Measurements from ENCODE around the gene CA7. TPM values are rescaled to one million over a fixed set of nuclear protein-coding genes. Genes with fewer than 3 reads are reported as not detected.

CA7 gene
- polyA plus RNA-seq (ENCODE audit: insufficient read length in 4 of 4): under 1 TPM in 2 of 4 donors, not detected in 2; 0.29 to 0.53 TPM

DNA sequence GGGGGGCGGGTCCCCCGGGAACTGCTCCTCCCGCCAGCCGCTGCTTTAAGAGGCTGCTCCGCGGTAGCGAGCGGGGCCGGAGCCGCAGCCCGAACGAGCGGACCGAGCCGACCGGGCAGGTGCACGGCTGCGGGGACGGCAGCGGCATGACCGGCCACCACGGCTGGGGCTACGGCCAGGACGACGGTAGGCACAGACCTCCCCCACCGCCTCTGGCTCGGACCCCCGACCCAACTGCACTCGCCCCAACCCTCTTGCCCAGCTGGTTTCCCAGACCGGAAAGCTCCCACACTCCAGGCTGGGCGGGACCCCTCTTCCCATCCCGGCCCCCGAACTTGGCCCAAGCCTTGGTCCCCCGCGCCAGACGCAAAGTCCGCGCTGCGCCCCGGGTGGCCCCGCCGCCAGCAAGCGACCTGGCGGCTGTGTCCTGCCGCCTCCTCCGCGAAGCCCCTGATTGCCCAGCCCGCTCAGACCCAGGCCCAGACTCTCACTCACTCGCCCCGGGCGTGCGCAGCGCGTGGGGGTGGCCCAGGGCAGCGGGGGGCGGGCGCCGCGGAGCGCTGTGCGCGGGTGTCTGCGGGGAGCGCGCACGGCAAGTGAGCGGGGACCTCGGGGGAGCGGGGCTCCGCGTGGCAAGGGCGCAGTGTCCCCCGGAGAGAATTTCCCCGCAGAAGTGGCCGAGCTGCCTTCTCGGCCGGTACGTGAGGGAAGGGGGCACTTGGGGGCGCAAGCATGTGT, at the start of gene CA7:
TSS of gene CA7 (plus strand) at position 73 of the 738 bp plus-strand sequence. CDS start at position 147, 74 bp downstream.
- DNase-seq (ENCODE audit: low read depth in 4 of 4, low spot score in 3 of 4): no peak

DNA sequence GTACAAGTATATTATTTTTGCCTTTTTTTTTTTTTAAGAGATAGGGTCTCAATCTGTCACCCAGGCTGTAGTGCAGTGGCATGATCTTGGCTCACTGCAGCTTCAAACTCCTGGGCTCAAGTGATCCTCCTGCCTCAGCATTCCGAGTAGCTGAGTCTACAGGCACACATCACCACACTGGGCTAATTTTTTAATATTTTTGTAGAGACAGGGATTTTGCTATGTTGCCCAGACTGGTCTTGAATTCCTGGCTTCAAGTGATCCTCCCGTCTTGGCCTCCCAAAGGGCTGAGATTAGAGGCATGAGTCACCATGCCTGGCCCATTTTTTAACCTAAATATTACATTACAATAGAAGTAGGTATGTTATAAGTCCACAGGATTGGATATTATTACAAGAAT, 46.1 kb upstream of the CA7 start:
- no peak for DNase-seq (ENCODE audit: low read depth in 4 of 4, low spot score in 3 of 4)

DNA sequence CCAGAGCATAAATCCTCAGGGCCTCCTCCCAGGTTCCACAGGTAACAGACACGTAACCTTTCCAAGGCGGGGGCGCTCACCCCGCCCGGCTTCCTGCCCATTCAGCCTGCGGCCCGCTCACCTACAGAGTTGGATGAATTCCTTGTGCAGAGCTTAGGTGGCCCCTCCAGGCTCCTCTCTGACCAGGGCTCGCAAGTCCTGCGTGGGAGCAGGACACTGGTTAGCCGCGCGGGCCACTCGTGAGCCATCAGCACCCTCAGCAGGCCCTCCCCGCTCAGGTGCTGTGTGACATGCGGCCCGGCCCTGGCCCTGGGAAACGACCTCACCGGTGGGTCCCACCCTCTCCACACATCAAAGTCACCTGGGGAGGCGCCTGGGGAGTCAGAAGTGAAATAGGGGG, 43.4 kb upstream of the CA7 start:
- DNase-seq (ENCODE audit: low read depth in 4 of 4, low spot score in 3 of 4): no peak

DNA sequence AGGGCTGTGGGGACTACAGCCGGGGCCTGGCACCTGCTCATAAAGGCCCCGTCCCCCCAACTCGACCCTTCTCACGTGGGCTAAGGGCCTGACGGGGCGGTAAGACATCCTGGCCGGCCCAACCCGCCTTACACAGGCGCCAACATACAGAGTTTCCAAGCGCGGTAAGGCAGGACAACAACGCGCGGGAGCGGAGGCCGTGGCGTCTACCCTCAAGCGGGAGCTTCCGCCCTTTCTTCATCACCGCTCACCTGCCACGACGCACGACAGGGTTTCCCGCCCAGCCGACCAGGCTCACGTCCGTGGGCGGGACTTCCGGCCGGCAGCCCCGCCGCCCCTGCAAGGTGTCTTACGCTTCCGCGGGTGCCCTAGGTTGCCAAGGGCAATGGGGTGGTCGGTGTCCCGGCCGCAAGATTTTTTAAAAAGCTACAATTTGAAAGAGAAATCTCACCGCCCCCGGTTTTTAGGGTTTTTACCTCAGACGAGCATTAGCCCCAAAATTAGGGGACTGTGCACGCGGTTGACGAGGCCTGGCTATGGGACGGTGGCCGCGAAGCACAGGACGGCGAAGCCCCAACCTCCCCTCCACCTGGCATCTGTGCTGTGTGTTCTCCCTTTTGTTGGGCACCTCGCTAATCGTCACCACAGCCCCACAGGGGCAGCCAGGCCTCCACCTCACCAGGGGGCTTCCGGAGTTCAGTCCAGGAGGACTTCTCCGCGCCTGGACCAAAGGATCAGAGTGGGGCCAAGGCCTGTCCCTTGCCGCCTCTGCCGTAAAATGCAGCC, 42.7 kb upstream of the CA7 start, which contains the start of gene TERB1:
TSS of gene TERB1 (minus strand) at position 265 of the 786 bp plus-strand sequence. CDS start 4,786 bp downstream, outside the sequence.
- DNase-seq (ENCODE audit: low read depth in 4 of 4, low spot score in 3 of 4): no peak

DNA sequence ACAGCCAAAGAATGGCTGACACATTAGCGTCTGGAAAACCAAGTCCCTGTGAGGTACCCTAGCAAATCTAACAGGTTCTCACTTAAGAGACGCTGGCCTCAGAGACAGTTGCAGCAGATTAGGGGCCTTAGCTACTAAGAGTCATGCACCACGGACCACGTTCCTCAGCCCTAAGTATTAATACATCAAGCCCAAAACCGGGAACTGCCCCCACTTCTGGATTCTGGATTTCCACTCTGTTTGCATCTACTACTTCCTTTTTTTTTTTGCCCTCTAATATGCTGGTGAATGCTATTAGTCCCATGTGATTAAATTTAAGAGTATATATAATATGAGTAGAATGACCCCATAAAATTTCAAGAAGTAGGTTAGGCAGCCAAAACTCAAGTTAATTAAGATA, 42.1 kb upstream of the CA7 start:
- DNase-seq (ENCODE audit: low read depth in 4 of 4, low spot score in 3 of 4): no peak

DNA sequence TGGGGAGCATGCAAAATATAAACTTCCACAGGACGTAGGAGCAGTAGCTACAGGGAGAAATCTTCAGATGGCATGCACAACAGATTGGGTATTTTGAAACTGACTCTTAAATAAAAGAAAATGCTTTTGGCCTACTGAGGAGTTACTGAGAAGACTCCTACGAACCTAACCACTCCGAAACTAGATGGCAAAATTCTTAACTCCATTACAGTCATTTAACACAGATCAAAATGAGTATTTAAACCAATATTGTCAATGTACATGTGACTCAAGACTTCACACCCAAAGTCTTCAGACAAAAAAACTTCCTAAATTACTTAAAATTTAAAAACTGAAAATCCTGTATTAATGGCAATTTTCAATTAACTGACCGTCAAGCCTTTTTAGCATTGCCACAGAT, 34.4 kb upstream of the CA7 start:
- no peak for DNase-seq (ENCODE audit: low read depth in 4 of 4, low spot score in 3 of 4)

DNA sequence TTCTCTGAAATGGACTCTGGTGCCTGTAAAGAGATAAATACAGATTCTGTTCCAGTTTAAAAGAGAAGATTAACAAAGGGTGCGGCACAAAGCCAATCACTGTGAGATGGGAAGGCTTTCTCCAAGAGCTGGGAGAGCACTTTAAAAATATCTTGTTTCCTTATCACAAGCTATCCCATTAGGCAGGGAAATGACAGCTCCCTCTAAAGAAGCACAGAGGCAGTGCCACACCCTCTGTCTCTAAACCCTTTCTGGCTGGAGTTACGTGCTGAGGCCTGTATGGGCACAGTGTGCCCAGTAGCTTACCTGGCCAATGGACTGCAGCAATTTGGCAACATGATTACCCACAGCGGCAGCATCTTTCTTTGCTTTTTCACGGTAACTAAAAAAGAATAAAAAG, 33.8 kb upstream of the CA7 start:
- DNase-seq (ENCODE audit: low read depth in 4 of 4, low spot score in 3 of 4): no peak

DNA sequence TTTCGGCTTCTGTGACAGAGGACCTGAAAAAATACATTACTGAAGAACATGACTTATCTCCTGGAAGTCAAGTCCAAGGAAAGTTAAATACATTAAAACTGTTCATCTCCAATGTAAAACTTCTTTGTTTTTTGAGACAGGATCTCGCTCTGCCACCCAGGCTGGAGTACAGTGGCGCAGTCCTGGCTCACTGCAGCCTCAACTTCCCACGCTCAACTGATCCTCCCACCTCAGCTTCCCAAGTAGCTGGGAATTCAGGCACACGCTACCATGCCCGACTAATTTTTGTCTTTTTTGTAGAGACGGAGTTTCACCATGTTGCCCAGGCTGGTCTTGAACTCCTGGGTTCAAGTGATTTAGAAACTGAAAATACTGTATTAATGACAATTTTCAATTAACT, 33.2 kb upstream of the CA7 start:
- DNase-seq (ENCODE audit: low read depth in 4 of 4, low spot score in 3 of 4): no peak

DNA sequence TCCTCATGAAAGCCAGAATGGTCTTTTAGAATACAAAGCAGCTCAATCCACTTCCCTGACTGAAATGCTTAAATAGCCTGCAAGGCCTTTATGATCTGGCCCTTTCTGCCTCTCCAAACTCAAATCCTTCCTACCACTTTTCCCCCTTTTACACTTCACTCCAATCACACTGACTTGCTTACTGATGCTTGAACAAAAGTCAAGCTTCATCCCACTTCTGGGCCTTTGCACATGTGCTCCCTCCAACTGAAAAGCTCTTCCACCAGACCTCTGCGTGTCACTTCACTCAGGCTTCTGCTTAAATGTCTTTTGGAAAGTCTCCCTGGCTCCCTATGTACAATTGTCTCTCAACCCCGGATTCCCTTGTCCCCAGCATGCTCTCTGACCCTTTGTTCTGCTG, 29.5 kb upstream of the CA7 start:
- DNase-seq (ENCODE audit: low read depth in 4 of 4, low spot score in 3 of 4): no peak

DNA sequence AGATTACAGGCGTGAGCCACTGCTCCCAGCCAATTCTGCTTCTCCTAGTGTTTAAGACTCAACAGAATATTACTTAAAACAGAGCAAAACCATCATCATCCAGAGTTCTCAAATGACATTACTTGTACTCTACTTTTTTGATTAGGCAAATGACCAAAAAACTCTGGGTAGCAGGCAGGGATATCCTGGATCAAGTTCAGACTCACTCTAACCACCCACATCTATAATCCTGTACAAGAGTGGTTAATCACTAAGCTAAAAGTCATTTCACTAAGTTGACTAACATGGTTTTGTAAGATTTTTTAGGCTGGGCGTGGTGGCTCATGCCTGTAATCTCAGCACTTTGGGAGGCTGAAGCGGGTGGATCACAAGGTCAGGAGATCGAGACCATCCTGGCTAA, 20.2 kb upstream of the CA7 start:
- no peak for DNase-seq (ENCODE audit: low read depth in 4 of 4, low spot score in 3 of 4)

DNA sequence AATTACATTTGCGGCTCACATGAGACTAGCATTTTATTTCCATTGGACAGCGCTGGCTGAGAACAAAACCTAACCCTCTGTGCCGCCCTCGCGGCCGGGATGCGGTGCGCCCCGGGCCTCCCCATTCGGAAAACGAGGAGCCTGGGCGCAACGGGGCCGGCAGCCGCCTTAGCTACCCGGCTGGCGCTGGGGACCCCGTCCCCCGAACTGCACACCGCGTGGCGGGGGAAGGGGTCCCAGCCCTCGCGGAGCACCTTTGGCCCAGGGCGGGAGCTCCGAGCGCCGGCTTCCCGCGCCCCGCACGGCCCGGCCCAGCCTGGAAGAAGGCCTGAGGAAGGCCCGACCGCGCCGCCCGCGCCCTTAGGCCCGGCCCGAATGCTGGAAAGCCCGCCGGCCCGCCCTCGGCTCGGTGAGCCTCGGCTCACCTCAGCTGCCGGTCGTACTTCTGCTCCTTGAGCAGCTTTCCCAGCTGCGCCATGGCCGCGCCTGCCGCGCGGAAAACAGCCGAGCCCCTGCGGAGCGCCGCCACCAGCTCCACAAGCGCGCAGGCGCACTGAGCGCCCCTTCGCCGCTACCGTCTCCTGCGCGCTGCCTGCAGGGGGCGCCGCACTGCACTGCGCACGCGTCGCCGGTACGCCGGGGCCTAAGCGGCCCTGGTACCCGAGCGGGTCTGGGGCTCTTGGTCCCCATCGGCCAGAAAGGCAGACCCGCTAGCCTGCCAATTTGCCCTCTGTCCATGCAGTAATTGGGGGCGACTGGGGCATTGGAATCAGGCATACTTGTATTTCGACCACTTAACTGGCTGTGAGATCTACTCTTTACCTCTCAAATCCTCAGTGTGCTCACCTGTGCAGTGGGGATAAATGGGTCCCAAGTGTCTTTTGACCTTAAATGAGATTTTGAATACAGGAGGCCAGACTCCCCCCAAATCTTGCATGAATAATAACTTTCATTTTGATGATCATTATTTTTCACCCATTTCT, 13.5 kb upstream of the CA7 start, which contains the start of gene NAE1:
TSS of gene NAE1 (minus strand) at position 555 of the 983 bp plus-strand sequence. CDS start at position 478, 77 bp downstream.
- peak; percentile 78 to 83 (median 80) for DNase-seq (ENCODE audit: low read depth in 4 of 4, low spot score in 3 of 4)

DNA sequence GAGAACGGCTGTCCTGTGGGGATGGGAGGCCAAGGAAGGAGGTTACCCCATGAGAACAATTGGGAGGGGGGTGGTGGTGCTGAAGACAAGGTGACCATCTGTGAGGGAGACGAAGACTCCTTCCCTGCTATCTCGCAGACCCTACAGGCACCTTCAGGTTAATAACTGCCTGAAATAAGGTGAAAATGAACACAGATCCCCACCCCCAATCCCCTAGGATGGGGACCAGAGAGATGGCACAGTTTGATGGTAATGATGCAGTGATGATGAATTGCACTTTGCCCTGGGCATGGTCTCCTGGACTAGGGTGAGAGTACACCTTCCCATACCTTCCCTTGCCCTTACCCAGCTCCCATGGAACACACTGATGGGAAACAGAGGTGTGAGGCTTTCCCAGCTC, 12.0 kb upstream of the CA7 start:
- no peak for DNase-seq (ENCODE audit: low read depth in 4 of 4, low spot score in 3 of 4)

DNA sequence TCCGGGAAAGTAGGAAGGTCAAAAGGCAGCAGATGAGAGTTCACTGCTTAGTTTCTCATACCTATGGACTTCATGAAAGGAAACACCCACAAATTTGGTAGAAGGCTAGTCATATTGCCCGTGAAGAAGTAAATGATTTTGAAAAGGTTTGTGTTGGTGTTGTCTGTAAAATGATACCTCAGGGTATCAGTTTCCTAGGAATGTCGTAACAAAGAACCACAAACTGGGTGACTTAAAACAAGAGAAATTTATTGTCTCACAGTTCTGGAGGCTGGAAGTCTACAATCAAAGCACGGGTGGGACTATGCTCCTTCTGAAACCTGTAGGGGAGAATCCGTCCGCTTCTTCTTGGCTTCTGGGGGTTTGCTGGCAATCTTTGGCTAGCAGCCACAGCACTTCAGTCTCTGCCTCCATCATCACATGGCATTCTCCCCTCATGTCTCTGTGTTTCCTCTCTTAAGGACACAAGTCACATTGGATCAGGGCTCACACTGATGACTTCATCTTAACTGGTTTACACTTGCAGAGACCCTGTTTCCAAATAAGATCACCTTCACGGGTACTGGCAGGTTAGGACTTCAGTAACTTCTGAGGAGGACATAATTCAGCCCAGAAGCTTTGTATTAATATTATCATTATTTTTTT, 11.4 kb upstream of the CA7 start:
- DNase-seq (ENCODE audit: low read depth in 4 of 4, low spot score in 3 of 4): no peak

DNA sequence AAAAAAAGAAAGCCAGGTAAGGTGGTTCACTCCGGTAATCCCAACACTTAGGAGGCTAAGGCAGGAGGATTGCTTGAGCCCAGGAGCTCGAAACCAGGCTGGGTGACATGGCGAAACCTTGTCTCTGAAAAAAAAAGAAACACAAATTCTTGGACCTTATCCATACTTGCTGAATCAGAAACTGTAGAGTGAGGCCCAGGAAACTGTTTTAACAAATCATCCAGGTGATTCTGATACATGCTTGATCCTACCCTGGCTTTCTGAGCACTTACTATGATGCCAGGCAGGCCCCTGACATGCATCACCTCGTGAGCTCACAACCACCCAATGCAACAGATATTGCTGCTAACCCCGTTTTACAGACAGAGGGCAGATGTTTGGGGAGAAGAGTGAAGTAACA, 9.5 kb upstream of the CA7 start:
- no peak for DNase-seq (ENCODE audit: low read depth in 4 of 4, low spot score in 3 of 4)

DNA sequence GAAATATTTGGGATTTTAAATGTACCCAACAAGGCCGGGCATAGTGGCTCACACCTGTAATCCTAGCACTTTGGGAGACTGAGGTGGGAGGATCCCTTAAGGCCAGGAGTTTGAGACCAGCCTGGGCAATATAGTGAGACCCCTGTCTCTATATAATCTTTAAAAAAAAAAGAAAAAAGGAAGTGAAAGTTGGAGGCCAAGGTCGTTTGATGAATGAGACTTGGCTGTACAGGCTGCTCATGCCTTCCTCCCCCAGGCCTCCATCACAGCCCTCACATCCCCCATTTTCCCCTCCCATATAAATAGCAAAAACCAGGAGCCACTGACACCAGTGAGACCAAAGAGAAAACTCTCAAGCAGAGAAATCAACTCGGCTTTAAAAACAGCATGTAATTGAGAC, 3.3 kb upstream of the CA7 start:
- DNase-seq (ENCODE audit: low read depth in 4 of 4, low spot score in 3 of 4): no peak

DNA sequence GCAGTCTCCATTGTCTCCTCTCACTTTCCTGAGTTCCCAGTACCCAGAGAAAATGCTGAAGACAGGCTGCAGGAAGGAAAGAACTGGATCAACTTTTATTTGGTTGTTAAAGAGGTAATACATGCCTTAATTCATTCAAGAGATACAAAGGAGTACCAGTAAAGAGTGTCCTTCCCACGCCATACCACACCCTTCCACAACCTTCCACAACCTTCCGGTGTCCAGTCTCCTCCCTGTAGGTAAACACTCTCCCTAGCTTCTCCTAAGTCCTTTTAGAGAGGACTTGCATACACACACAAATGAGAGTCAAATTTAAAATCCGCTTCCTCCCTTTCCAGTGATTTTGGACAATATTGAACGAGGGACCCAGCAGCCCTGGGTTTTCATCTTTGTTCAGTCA, 2.8 kb upstream of the CA7 start:
- no peak for DNase-seq (ENCODE audit: low read depth in 4 of 4, low spot score in 3 of 4)

DNA sequence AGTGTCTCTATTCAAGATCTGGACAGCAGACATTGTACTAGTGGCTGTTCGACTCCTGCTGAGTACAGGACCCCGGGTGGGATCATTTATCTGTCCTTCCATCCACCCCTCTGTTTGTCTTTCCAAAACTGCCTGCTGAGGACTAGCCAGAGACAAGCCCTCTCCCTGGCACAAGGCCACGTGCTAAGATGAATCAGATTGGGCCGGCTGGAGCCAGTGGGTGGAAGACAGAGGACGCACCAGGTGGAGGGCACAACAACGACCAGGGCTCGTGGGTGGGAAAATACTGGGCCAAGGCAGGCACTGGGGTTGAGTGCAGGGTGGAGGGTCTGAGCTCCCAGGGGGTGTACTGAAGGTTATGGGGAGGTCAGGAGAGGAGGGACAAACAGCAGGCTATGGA, 1.4 kb upstream of the CA7 start:
- DNase-seq (ENCODE audit: low read depth in 4 of 4, low spot score in 3 of 4): no peak

DNA sequence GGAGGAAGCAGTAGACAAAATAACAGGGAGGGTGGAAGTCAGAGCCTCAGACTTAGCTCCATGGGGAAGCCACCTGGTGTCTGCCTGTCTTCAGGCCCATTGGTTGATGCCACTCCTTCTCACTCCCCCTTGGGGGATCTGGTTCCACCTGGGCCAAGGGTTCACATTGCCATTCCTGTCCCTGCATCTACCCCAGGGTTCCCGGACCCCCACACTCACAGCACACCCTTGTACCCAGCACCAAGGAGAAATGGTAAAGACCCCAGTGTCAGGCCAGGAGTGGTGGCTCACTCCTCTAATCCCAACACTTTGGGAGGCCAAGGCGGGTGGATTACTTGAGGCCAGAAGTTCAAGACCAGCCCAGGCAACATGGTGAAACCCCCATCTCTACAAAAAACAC, 1.0 kb upstream of the CA7 start:
- no peak for DNase-seq (ENCODE audit: low read depth in 4 of 4, low spot score in 3 of 4)

DNA sequence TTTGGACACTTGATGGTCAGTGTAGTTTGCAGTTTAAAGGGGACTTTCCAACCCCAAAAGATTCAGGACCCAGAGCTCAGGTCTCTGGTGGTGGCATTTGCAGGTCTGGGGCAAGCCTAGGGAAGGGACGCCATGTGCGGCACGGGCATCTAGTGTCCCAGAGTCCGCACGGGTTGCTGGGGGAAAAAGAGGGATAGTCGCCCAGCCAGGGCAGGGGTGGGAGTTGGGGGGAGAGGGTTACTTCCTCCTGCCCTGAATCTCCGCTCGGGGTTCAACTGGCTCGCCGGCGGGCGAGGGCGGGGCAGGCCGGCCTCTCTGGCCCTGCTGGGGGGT, 239 bp upstream of the CA7 start:
- no peak for DNase-seq (ENCODE audit: low read depth in 4 of 4, low spot score in 3 of 4)

DNA sequence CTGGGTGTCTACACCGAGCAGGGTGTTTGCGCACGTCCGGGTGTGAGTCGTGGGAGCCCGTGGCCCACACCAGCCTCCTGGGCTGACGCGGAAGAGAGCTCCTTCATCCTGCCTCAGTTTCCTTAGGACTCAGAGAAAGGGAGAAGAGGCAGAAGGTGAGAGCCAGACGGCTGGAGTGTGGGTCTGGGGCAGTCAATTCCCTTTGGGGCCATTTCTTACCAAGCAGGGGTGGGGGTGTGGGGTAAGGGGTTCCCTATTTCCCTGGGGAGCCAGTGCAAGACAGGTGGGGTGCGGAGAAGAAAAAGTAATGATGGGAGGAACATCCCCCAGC, 831 bp downstream of the CA7 start:
- DNase-seq (ENCODE audit: low read depth in 4 of 4, low spot score in 3 of 4): no peak
